Measurements from ENCODE around the gene TMEM81. TPM values are rescaled to one million over a fixed set of nuclear protein-coding genes. Genes with fewer than 3 reads are reported as not detected.

Gene TMEM81
- total RNA-seq, 2 donors from 2014 or later, result 4.9 to 6.2 TPM

DNA sequence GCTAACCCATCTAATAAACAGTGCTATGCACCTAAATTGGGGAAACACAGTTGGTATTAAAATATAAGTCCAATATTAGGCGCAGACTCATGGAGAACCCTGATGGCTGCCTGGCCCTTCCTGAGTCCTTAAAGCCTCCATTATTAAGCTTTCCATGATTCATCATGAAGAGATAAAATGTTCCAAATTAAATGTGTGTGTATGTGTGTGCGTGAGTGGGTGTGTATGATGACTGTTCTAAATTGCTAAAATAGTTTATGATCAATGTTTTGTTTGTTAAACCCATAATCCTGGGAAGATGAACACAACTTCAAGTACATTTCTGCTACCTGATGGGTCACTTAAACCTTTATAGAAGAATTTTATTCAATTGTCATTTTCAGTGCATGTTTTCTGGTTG, 43.8 kb upstream of the TMEM81 start:
- 93 to 100% methylated on average over 2 of the region's 2 CpGs for WGBS, 2 experiments (ENCODE audit: insufficient coverage in 1 of 2, insufficient read length in 1 of 2)
- Mint-ChIP-seq H3K9me3 (no peaks in the 10 kb centered on the region), H3K27ac (no peak overlapping the region), H3K27me3 (ENCODE audit: insufficient read depth) (no peaks in the 10 kb centered on the region), H3K4me3 (no peak overlapping the region), H3K36me3 (ENCODE audit: low read depth) (no peaks in the 10 kb centered on the region), H3K4me1 (no peaks in the 10 kb centered on the region)
- no peak overlapping the region for H3K27ac ChIP-seq (ENCODE audit: low read depth, low read length)
- H3K36me3 ChIP-seq (ENCODE audit: control insufficient read depth, insufficient read depth, low read length), result no peaks in the 10 kb centered on the region
- H3K4me1 ChIP-seq (ENCODE audit: control insufficient read depth, insufficient read depth, low read length), result no peaks in the 10 kb centered on the region
- TF ChIP-seq, protein P1, sequence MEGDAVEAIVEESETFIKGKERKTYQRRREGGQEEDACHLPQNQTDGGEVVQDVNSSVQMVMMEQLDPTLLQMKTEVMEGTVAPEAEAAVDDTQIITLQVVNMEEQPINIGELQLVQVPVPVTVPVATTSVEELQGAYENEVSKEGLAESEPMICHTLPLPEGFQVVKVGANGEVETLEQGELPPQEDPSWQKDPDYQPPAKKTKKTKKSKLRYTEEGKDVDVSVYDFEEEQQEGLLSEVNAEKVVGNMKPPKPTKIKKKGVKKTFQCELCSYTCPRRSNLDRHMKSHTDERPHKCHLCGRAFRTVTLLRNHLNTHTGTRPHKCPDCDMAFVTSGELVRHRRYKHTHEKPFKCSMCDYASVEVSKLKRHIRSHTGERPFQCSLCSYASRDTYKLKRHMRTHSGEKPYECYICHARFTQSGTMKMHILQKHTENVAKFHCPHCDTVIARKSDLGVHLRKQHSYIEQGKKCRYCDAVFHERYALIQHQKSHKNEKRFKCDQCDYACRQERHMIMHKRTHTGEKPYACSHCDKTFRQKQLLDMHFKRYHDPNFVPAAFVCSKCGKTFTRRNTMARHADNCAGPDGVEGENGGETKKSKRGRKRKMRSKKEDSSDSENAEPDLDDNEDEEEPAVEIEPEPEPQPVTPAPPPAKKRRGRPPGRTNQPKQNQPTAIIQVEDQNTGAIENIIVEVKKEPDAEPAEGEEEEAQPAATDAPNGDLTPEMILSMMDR (conservative IDR thresholded peaks at IDR 0.05), result no peak
- no peak overlapping the region for H3K9ac ChIP-seq (ENCODE audit: extremely low read depth, low read length, poor library complexity, severe bottlenecking)
- no peak overlapping the region for H3K4me3 ChIP-seq (ENCODE audit: low read length)
- H3K27me3 ChIP-seq (ENCODE audit: control insufficient read depth, insufficient read depth, low read length, poor library complexity, severe bottlenecking), result no peaks in the 10 kb centered on the region
- no peak for DNase-seq
- no peaks in the 10 kb centered on the region for H3K9me3 ChIP-seq (ENCODE audit: control insufficient read depth, low read length)

DNA sequence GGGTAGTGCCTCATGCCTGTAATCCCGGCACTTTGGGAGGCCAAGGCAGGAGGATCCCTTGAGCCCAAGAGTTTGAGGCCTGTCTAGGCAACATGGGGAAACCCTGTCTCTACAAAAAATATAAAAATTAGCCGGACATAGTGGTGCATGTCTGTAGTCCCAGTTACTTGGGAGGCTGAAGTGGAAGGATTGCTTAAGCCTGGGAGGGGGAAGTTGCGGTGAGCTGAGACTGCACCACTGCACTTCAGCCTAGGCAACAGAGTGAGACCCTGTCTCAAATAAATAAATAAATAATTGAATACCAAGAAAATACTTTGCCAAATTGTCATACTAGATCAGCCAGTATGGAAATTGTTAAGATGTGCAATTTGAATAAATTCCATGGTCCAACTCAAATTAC, 43.4 kb upstream of the TMEM81 start:
- no peak overlapping the region for H3K27ac Mint-ChIP-seq
- H3K27ac ChIP-seq (ENCODE audit: low read depth, low read length), result no peak overlapping the region
- H3K36me3 ChIP-seq (ENCODE audit: control insufficient read depth, insufficient read depth, low read length), result no peaks in the 10 kb centered on the region
- no peaks in the 10 kb centered on the region for H3K4me1 ChIP-seq (ENCODE audit: control insufficient read depth, insufficient read depth, low read length)
- no peaks in the 10 kb centered on the region for H3K36me3 Mint-ChIP-seq (ENCODE audit: low read depth)
- no peaks in the 10 kb centered on the region for H3K27me3 Mint-ChIP-seq (ENCODE audit: insufficient read depth)
- 57 to 93% methylated on average over 1 to 3 of the region's 3 CpGs for WGBS, 2 experiments (ENCODE audit: insufficient coverage in 1 of 2, insufficient read length in 1 of 2)
- no peak overlapping the region for H3K4me3 Mint-ChIP-seq
- no peak overlapping the region for H3K9ac ChIP-seq (ENCODE audit: extremely low read depth, low read length, poor library complexity, severe bottlenecking)
- H3K4me3 ChIP-seq (ENCODE audit: low read length), result no peak overlapping the region
- H3K27me3 ChIP-seq (ENCODE audit: control insufficient read depth, insufficient read depth, low read length, poor library complexity, severe bottlenecking), result no peaks in the 10 kb centered on the region
- TF ChIP-seq, protein P1 (conservative IDR thresholded peaks at IDR 0.05), result no peak
- H3K9me3 Mint-ChIP-seq, result no peaks in the 10 kb centered on the region
- no peak for DNase-seq
- no peaks in the 10 kb centered on the region for H3K9me3 ChIP-seq (ENCODE audit: control insufficient read depth, low read length)
- H3K4me1 Mint-ChIP-seq, result peaks cover 3% of the 10 kb centered on the region

DNA sequence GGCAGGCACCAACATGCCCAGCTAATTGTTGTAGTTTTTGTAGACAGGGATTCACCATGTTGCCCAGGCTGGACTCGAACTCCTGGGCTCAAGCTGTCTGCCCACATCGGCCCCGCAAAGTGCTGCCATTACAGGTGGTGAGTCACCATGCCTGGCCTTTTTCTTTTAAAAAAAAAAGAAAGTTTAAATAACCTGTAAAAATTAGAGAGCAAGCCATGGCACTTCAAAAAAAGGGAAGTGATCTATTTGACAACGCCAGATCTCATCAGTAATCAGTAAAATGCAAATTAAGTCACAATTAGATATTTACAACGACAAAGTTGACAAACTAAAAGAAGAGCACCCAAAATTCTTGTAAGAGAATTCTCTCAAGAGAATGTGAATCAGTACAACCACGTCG, 40.5 kb upstream of the TMEM81 start:
- H3K9me3 Mint-ChIP-seq, result no peaks in the 10 kb centered on the region
- no peak overlapping the region for H3K27ac Mint-ChIP-seq
- H3K4me3 Mint-ChIP-seq, result no peak overlapping the region
- Histone ChIP-seq H3K9me3 (ENCODE audit: control insufficient read depth, low read length) (no peaks in the 10 kb centered on the region), H3K36me3 (ENCODE audit: control insufficient read depth, insufficient read depth, low read length) (no peaks in the 10 kb centered on the region), H3K27me3 (ENCODE audit: control insufficient read depth, insufficient read depth, low read length, poor library complexity, severe bottlenecking) (no peaks in the 10 kb centered on the region), H3K4me3 (ENCODE audit: low read length) (no peak overlapping the region), H3K27ac (ENCODE audit: low read depth, low read length) (no peak overlapping the region), H3K9ac (ENCODE audit: extremely low read depth, low read length, poor library complexity, severe bottlenecking) (no peak overlapping the region), H3K4me1 (ENCODE audit: control insufficient read depth, insufficient read depth, low read length) (no peaks in the 10 kb centered on the region)
- H3K36me3 Mint-ChIP-seq (ENCODE audit: low read depth), result no peaks in the 10 kb centered on the region
- no peaks in the 10 kb centered on the region for H3K27me3 Mint-ChIP-seq (ENCODE audit: insufficient read depth)
- H3K4me1 Mint-ChIP-seq, result peaks cover 12% of the 10 kb centered on the region
- DNase-seq, result no peak
- WGBS, 2 experiments (ENCODE audit: insufficient coverage in 1 of 2, insufficient read length in 1 of 2), result 92 to 100% methylated on average over 1 to 6 of the region's 7 CpGs
- TF ChIP-seq, protein P1 (conservative IDR thresholded peaks at IDR 0.05), result no peak

Measured in endodermal cell (in vitro differentiated cells).